Spleen (tissue), 11 donors: Measurements from ENCODE around the gene KATNAL2. TPM values are rescaled to one million over a fixed set of nuclear protein-coding genes. Genes with fewer than 3 reads are reported as not detected.

Experiments
- DNase-seq: peaks from one replicate; pipeline ENCODE4 v3.0.0-alpha.2; 2020
- H3K27ac ChIP-seq, 8 donors: fragments of 200-600 bp; sonication (generic) in 7 of 8; 1 replicate in 4 of 8; 2 replicates in 4 of 8; pipeline versions ENCODE4 v1.5.0 to v1.8.0; 2016 to 2021; ENCODE audit warnings: inconsistent platforms in 4 of 8, mild to moderate bottlenecking in 4 of 8, moderate library complexity in 1 of 8
- H3K27me3 ChIP-seq, 7 donors: fragments of 200-600 bp; sonication (generic) in 6 of 7; replicated peaks in 1 of 7; 1 replicate in 4 of 7; 2 replicates in 3 of 7; pipeline versions ENCODE4 v1.5.0 to v1.8.0; 2016 to 2021; ENCODE audit warnings: inconsistent platforms in 3 of 7, mild to moderate bottlenecking in 1 of 7
- H3K36me3 ChIP-seq, 6 donors: fragments of 200-600 bp; sonication (generic) in 5 of 6; 1 replicate in 4 of 6; 2 replicates in 2 of 6; pipeline versions ENCODE4 v1.5.0 to v1.8.0; 2016 to 2021; ENCODE audit warnings: inconsistent platforms in 2 of 6
- H3K4me1 ChIP-seq, 6 donors: fragments of 200-600 bp; sonication (generic) in 5 of 6; 1 replicate in 3 of 6; 2 replicates in 3 of 6; pipeline versions ENCODE4 v1.5.0 to v1.8.0; 2016 to 2021; ENCODE audit warnings: inconsistent platforms in 3 of 6
- H3K4me3 ChIP-seq, 8 donors: fragments of 200-600 bp; sonication (generic) in 7 of 8; 1 replicate in 4 of 8; 2 replicates in 4 of 8; pipeline versions ENCODE4 v1.5.0 to v1.8.0; 2016 to 2021; ENCODE audit warnings: inconsistent platforms in 4 of 8, mild to moderate bottlenecking in 4 of 8, moderate library complexity in 2 of 8
- H3K9me3 ChIP-seq, 8 donors: fragments of 200-600 bp; sonication (generic) in 7 of 8; 1 replicate in 4 of 8; 2 replicates in 4 of 8; pipeline versions ENCODE4 v1.5.0 to v1.8.0; 2016 to 2021; ENCODE audit warnings: inconsistent platforms in 4 of 8
- CTCF ChIP-seq, 11 experiments: fragments of 200-600 bp in 7 of 11; fragments of 450-650 bp in 4 of 11; sonication (generic) in 4 of 11; IDR thresholded peaks in 8 of 11; conservative IDR thresholded peaks in 3 of 11; 1 replicate in 7 of 11; 2 replicates in 4 of 11; pipeline versions ENCODE4 v1.4.0 to v1.8.0; 2016 to 2021; ENCODE audit warnings: antibody characterized with exemption in 11 of 11, inconsistent platforms in 4 of 11, mild to moderate bottlenecking in 1 of 11
- POLR2A ChIP-seq, 3 donors: fragments of 450-650 bp; IDR thresholded peaks; one replicate each; pipeline ENCODE4 v1.5.1; 2017; ENCODE audit warnings: antibody characterized with exemption in 3 of 3, mild to moderate bottlenecking in 1 of 3
- POLR2AphosphoS5 ChIP-seq, 3 donors: sonication (generic); formaldehyde crosslinking; IDR thresholded peaks; one replicate each; pipeline ENCODE4 v1.5.1; 2017; ENCODE audit warnings: antibody characterized with exemption in 3 of 3
- WGBS, 5 donors: extraction: QIAGEN DNeasy Blood & Tissue Kit in 3 of 5; methylation state at CpG; one replicate each; pipeline versions ENCODE4 v1.1.5 to v1.1.7; 2013 to 2018; 5-methylcytosine and 5-hydroxymethylcytosine counted together
- intact Hi-C: fragments of 100-400 bp; cut with DNase I; formaldehyde crosslinking; loops from one replicate; pipeline ENCODE4 v1.15.0; 2023; ENCODE audit warnings: low total_unique reads
- polyA plus RNA-seq, 3 donors: library from polyadenylated mRNA; stranded (reverse); fragments of 200-250 nt; gene quantifications; one replicate each; pipeline ENCODE4 v1.2.1, GENCODE V29; 2013
- total RNA-seq, 7 donors: library from RNA; depleted of rRNA in 3 of 7; stranded (reverse); fragments of >200 nt in 3 of 7; fragmentation: NEBNext Ultra II Directional in 4 of 7; extraction: Animal tissue kit (Norgen Biotek cat#: 25700) in 4 of 7; gene quantifications; one replicate each; pipeline versions ENCODE4 v1.1.0 to v1.2.1, GENCODE V29; 2016 to 2021
- donor health status: healthy with polysubstance abuse.
- donor health status: DM: no; HTN: no; CAD: no; lungs with moderate emphysema.
- donor health status: DM: no; HTN: no; CAD: no.
- donor health status: Bipolar disorder and iron deficiency.
- donor health status: healthy.
- donor health status: DM: no; HTN: no; CAD: no.
- donor health status: DM: yes; HTN: yes; CAD: no.

The KATNAL2 gene
- total and polyA plus RNA-seq, 10 donors, result 1.5 to 10.0 (median 3.2) TPM

- Histone ChIP-seq H3K4me3 (no peak overlapping the region), H3K9me3 (no peaks in the 10 kb centered on the region), H3K4me1 (no peaks in the 10 kb centered on the region), H3K27me3 (no peaks in the 10 kb centered on the region), H3K27ac (no peak overlapping the region), H3K36me3 (peaks cover 0 to 100% (median 57%) of the 10 kb centered on the region in 6 donors)
- WGBS, 5 donors, result 67 to 100% (median 72%) methylated on average over 1 of the region's 1 CpG
- no peak for DNase-seq
- intact Hi-C loops, result loop anchor here (10.0 kb wide), 1 partner anchor 635 kb away; no protein-coding TSS in a partner anchor
- TF ChIP-seq POLR2A (IDR thresholded peaks at IDR 0.05) (no peak), CTCF (IDR thresholded peaks at IDR 0.05 in 8 of 11, conservative IDR thresholded peaks at IDR 0.05 in 3 of 11) (no peak), POLR2AphosphoS5 (IDR thresholded peaks at IDR 0.05) (no peak)
These were observed 192.3 kb downstream of the KATNAL2 start for GRCh38 chr18:47109720-47110119.

- no peaks in the 10 kb centered on the region for H3K27me3 ChIP-seq
- no peaks in the 10 kb centered on the region for H3K9me3 ChIP-seq
- 86 to 96% (median 95%) methylated on average over 6 of the region's 6 CpGs for WGBS, 5 donors
- no peaks in the 10 kb centered on the region for H3K4me1 ChIP-seq
- no peak for DNase-seq
- intact Hi-C loops, result no loop called here
- no peak for TF ChIP-seq POLR2A (IDR thresholded peaks at IDR 0.05)
- no peak overlapping the region for H3K4me3 ChIP-seq
- H3K27ac ChIP-seq, result no peak overlapping the region
- H3K36me3 ChIP-seq, result peaks cover 4 to 100% (median 63%) of the 10 kb centered on the region in 6 donors
These were observed 193.3 kb downstream of the KATNAL2 start for GRCh38 chr18:47110492-47111274.

- Histone ChIP-seq H3K27ac (no peak overlapping the region), H3K36me3 (peaks cover 4 to 87% (median 43%) of the 10 kb centered on the region in 6 donors), H3K4me3 (no peak overlapping the region), H3K9me3 (no peaks in the 10 kb centered on the region), H3K27me3 (no peaks in the 10 kb centered on the region), H3K4me1 (no peaks in the 10 kb centered on the region)
- 95 to 100% (median 98%) methylated on average over 2 of the region's 2 CpGs for WGBS, 5 donors
- intact Hi-C loops, result no loop called here
- DNase-seq, result no peak
- TF ChIP-seq POLR2A (IDR thresholded peaks at IDR 0.05) (no peak), POLR2AphosphoS5 (IDR thresholded peaks at IDR 0.05) (no peak), CTCF (IDR thresholded peaks at IDR 0.05 in 8 of 11, conservative IDR thresholded peaks at IDR 0.05 in 3 of 11) (no peak)
These were observed 196.6 kb downstream of the KATNAL2 start for GRCh38 chr18:47113796-47114540.

GRCh38 chr18:47115205-47115604, 197.8 kb downstream of the KATNAL2 start:
- TF ChIP-seq POLR2AphosphoS5 (IDR thresholded peaks at IDR 0.05), result no peak
- no peak for TF ChIP-seq POLR2A (IDR thresholded peaks at IDR 0.05)
- no peak for TF ChIP-seq CTCF (IDR thresholded peaks at IDR 0.05 in 8 of 11, conservative IDR thresholded peaks at IDR 0.05 in 3 of 11)
- no peak for DNase-seq
- no peaks in the 10 kb centered on the region for H3K9me3 ChIP-seq
- H3K27ac ChIP-seq, result no peak overlapping the region
- H3K27me3 ChIP-seq, result no peaks in the 10 kb centered on the region
- WGBS, 5 donors, result 84 to 96% (median 95%) methylated on average over 2 of the region's 2 CpGs
- peaks cover 4 to 87% (median 42%) of the 10 kb centered on the region in 6 donors for H3K36me3 ChIP-seq
- H3K4me1 ChIP-seq, result no peaks in the 10 kb centered on the region
- H3K4me3 ChIP-seq, result no peak overlapping the region
- intact Hi-C loops, result no loop called here
